Stimulated activated CD4-positive, alpha-beta T cell treated with anti-CD3 and anti-CD28 coated beads, Interleukin-4, amount 100 ng/mL, for 4 hours (primary cell): ENCODE measurements around the gene FGGY.
"Not testable (repeated sequence)": the region's sequence is repeated elsewhere in the genome, so short reads cannot be mapped to it uniquely, and the experiment has no call there.

Source experiments
- DNase-seq, 2 experiments: peaks; one replicate each; pipeline ENCODE4 v3.0.0-alpha.2; 2020

FGGY gene

DNA sequence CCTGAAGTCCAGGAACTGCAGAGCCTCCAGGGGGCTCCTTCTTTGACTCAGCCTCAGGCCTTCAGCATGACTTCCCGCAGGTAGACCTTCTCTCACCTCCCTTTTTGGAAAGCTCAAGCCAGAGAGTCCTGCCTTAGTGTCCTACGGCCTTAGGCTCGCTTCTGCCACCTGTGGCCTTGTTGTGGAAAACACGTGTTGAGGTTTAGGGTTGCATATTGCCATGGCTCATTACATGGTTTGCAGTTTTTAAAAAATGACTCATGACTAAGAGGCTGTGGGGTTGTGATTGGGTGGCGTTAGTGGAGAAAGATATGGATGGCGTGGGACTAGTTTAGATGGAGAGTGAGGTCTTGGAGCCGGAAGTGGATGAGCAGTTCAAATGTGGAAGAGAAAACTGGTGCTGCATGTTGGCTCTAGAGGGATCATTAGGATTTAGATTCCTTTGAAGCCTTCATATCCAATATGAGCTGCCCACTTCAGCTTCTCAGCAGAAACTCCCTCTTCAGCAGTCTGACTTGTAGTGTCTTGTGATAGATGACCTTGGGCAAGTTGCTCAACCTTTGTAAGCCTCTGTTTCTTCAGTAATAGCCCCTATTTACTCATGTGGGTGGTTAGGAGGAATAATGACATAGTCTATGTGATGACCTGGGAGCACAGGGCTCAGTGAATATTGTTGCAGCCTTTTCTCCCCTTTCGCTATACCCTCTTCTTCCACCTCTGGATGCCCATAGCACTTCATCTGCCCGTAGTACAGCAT, 6.5 kb upstream of the FGGY start:
- no peak for DNase-seq

DNA sequence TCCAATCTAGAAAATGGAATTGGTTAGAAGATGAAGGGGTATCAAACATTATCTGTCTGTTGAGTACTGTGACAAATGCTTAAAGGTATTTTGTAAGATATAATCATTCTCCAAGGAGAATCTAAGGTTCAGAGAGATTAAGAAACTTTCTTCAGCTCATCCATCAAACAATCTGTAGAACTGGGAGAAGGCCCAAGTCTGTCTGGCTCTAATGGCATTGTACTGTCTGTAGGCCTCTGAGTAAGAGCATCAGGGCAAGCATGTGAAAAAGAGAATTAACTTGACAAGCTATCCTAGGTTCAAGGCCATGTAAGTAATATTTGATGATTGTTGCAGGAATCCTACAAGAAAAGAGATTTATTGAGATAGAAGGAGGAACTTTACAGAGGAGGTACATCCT, 5.3 kb upstream of the FGGY start:
- no peak for DNase-seq

DNA sequence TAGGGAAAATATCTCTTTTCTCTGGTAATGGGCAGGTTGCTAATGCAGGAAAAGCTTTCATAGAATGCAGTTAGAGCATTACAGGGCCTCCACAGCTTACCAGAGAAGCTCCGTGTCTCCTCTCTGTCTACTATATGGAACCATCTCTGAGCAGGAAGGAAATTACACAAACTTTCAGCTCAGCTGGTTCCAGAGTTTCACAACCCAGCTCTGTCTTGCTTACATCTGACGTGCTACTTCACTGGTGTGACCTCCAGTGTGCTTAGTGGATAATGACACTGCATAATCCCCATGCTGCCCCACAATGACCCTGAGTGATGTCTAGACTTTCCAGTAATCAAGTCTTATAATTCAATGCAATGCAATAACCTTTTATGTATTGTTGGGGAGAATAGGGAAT, 4.3 kb upstream of the FGGY start:
- DNase-seq, result no peak

DNA sequence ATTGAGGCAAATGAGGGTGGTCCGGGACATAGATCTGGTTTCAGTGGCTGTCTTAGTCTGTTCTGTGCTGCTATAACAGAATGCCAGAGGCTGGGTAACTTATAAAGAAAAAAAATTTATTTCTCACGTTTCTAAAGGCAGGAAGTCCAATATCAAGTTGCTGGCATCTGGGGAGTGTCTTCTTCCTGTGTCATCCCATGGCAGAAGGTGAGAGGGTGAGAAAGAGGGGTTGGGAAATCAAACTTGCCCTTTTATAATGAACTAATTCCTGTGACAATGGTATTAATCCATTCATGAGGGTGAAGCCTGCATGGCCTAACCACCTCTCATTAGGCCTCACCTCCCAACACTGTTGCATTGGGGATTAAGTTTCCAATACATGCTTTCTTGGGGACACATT, 3.7 kb upstream of the FGGY start:
- DNase-seq, result no peak

DNA sequence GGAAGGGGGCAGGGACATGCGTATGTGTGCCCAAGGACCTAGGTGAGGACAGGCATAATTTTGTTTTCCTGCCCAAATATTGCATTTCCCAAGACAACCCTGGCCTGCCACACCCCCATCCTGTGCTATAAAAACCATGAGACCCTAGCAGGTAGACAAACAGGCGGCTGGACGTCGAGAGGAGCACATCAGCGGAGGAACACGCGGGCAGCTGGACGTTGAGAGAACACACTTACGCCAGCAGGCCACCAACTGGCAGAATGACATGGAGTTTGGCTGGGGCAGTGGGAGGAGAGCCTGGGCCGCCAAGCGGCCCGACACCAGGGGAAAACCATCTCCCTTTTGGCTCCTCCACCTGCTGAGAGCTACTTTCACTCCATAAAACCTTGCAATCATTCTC, 3.0 kb upstream of the FGGY start:
- DNase-seq, result no peak

DNA sequence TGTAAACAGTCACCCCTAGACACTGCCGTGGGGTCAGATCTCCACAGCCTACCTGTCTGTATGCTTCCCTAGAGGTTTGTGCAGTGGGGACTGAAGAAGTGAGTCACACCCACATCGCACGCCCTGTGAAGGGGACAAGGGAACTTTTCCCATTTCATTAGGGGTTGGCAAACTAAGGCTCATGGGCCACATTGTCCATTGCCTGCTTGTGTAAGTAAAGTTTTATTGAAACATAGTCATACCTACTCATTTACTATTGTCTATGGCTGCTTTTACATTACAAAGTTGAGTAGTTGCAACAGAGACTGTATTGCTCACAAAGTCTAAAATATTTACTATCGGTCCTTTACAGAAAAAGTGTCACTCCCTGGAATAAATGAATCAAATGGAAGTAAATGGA, 2.5 kb upstream of the FGGY start:
- DNase-seq, result no peak

DNA sequence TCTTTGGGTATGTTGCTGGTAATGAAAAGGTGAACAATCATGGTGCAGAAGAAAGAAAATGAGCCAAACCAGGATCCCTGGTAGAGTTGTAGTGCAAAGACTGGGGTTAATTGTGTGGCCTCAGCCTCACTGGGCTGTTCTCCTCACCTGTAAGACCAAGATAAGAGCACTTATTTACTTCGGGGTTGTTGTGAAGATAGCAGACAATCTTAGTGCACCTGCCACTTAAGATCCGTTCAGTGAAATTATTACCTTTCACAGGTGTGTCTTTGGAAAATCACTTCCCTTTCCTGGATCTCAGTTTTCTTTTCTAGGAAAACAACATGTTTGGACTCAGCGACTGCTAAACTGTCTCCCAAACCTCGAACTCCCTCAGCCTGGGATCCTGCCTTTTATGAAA, 1.3 kb upstream of the FGGY start:
- DNase-seq, result no peak

DNA sequence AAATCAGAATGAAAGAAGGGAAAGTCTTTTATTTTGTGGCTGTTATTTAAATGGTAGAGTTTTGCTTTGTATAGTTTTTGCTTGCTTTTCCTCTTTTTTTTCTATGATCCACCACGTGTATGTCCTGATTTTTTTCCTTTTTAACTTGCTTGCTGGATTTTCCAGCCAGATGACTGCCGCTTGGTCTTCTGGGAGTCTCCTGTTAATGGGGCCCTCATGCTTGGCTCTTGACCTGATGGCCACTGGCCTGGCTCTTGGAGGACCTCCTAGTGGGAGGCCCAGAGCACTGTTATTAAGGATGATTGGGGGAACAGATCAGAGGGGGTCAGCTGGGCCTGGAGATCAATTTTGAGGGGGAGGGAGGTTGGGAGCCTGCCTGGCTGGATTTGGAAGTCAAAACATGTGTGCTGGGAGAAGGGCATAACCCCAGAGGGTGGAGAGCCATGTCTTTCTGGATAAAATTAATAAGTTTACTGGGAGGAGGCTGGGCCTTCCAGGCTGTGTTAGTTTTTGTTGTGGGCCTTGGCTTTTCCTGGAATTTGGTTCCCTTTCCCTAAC, 1.2 kb downstream of the FGGY start:
- no peak for DNase-seq

DNA sequence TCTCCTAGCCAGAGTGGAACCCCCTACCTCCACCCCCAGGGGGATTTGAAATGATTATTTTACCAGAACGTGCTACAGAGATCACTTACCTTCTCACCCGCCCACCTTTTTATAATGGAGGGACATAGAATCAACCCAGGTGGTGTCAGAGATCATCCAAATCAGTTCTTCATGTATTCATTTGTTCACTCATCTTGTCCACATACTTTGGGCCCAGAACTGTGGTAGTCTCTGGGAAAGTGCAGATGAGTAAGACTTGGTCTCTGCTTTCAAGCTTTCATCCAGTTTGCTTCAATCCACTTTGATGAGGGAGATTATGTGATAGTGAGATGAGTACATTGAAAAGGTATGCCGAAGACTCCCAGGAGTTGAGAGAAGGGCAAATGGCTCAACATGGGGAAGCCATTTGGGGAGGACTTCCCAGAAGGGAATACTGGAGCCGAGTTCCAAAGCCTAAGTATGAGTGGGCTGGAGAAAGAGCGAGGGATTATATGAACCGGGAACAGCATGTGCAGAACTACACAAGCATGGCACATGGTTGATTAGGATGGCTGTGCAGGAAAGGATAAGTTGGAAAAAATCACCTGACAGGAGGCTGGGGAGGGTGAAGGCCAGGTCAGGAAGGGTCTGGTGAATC, 1.9 kb downstream of the FGGY start:
- no peak for DNase-seq

DNA sequence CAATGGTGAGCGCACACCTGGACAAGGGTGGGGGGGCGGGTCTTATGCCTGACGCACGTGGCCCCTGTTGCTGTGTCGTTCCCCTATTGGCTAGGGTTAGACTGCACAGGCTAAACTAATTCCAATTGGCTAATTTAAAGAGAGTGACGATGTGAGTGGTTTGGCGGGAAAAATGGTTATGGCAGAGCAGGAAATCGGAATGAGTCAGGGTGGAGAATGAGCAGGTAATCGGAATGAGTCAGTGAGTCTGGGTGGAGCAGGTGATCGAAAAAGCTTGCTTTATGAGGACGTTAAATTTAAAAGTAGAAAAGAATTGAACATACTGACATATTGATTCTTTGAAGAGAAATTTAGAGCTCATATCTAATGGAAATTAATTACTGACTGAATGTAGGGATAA, 2.8 kb downstream of the FGGY start:
- not testable (repeated sequence) for DNase-seq

DNA sequence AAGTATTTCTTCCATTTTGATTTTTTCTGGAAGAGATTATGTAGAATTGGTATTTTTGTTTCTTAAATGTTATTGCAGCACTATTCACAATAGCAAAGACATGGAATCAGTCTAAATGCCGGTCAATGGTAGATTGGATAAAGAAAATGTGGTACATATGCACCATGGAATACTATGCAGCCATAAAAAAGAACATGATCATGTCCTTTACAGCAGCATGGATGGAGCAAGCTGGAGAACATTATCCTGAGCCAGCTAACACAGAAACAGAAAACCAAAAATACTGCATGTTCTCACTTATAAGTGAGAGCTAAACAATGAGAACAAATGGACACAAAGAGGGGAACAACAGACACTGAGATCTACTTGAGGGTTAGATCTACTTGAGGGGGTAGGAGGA, 5.4 kb downstream of the FGGY start:
- no peak for DNase-seq

DNA sequence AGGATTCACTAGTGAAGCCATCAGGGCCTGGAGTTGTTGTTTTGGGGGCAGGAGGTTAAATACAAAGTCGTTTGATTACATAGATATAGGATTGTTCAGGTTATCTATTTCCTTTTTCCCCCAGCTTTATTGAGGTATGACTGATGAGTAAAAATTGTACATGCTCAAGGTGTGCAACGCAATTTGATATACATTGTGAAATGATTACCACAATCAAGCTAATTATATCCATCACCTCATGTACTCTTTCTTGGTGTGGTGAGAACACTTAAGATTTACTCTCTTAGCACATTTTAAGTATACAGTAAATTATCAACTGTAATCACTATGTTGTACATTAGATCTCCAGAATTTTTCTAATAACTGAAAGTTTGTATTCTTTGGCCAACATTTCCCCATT, 6.0 kb downstream of the FGGY start:
- no peak for DNase-seq

DNA sequence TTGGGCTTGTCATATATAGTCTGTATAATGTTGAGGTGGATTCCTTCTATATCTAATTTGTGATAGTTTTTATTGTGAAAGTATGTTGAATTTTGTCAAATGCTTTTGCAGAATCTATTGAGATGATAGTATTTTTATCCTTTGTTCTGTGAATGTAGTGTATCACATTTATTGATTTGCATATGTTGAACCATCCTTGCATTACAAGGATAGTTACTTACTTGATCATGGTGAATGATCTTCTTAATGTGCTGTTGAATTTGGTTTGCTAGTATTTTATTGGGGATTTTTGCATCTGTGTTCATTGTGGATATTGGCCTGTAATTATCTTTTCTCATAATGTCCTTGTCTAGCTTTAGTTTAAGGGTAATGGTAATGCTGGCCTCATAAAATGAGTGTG, 8.3 kb downstream of the FGGY start:
- DNase-seq, result no peak

DNA sequence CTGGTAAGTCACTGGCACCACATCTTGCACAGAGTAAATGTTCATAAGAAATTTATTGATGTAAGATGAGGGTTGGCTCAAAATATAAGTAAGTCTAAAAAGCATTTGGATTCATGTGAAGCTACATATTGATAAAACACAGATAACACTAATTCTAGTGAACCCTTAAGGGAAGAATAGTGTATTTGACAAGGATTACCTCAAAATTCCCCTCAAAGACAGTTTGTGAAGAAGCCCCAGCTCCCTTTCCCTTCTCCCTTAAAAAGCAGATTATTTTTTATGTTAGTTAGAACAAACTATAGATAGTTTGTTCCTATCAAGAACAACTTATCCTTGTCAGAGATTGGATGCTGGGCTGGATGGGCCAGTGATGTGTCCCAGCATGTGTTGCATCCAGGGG, 10.7 kb downstream of the FGGY start:
- DNase-seq, result no peak

DNA sequence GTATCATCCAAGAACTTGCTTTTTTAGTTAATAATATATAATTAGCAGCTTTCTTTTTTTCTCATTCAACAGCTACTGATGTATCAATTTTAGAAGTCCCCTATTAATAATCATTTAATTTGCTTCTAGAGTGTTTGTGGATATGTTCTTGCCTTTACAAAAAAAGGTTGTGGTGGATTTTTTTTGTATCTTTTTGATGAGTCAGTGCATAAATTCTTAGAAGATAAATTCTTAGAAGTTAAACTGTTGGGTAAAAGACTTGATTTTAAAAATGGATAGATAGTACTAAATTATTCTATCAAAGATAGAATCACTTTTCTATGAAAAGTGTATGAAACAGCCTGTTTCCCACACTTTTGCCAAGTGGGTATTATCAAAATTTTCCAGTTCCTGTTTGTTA, 11.9 kb downstream of the FGGY start:
- no peak for DNase-seq

DNA sequence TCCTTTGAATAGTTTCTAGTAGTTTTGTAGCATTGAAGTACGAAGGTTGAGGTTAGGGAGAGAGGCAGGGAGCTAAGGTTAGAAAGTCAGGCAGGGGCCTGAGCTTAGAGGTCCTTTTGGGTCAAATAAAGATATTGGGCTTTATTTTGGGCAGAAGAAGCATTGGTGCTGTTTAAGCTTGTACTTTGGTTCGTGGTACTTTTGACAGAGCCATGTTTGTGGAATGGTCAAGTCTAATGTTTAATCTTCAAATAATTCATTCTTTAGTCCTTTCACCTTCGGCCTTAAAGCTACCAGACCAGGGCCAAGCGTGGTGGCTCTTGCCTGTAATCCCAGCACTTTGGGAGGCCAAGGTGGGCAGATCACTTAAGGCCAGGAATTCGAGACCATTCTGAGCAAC, 12.5 kb downstream of the FGGY start:
- DNase-seq, result no peak

DNA sequence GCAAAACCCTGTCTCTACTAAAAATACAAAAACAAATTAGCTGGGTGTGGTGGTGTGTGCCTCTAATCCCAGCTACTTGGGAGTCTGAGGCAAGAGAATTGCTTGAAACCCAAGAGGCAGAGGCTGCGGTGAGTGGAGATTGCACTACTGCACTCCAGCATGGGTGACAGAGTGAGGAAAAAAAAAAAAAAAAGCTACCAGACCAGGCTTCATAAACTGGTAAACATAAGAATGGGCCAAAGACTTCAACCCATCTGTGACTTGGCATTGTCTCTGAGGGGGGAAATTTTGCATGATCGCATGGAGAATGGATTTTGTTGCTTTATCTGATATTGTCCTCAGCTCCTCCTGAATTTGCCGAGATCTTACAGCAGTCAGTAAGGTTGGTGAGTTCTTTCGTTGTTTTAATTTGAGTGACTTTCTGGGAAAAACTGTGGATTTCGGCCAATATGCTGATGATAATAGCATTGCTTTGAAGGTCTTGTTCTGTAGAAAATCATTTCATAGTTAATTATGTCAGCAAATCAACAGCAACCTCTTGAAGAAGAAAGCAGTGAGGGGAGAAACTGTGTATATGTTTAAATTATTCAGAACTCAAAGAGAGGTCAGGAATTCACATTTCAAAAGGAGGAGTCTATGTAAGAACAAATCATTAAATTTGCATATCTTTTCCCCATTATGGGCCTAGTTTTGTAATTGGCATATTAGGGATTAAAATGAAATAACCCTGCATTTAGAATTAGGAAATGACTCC, 13.1 kb downstream of the FGGY start:
- no peak for DNase-seq

DNA sequence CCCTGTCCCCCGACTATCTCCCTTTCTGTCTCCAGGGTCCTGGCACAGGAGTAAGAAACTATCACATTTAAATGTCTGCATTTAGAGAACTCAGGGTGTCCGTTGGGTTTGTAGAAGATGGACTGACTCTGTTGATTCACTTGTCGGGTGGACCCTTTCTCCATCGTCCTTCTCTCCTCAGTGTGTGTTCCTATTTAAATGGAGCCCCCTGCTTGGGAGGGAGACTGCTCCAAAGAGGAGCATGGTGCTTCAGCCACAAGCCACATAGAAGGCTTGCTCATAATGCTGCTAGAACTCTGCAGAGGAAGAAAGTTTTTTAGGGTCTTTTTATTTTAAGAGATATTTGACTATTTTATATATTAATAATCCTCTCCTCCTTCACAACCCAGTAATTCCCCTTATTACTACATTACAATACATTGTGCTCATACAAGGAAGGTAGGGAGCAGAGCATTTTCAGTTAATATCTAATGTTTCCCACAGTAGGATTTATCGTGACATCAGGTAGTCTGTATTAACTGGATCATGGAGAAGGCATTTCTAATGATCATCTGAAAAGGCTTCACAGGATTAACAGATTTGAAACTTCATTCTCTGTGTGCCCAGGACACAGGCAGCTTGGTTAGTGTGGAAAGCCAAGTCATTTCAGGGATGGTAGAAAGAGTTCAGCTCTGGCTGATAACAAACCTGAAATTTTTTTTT, 13.8 kb downstream of the FGGY start:
- no peak for DNase-seq

DNA sequence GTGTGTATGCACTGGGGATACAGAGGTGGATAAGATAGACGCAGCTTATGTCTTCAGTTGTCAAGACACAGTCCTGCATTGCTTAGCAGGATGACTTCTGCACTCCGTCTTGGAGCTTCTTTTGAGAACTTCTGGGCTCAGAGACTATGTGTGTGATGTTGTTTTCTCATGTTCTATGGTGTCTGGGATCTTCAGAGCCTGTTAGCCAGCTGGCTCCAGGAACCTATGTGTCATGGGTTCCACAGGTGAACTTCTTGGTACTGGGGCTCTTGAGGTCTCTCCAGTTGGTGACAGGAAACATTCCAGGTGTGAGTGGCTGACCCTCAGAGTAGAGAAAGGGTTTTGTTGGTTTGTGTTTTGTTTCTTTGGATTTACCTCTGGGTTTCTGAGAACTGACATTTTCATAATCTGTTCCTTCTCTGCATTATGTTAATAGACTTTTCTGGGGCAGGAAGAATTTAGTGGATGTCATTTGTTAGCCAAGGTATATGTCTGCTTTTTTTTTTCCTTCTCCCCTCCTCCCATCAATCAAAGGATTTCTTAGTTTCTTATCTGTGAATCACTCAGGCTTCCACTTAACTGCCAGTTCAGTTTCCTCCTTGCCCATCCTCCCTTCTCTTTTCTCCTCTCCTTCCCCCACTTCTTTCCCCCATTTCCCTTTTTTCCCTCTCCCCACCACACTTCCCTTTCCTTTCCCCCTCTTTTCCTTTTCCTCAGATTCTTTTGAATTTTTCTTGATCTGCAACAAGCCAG, 18.1 kb downstream of the FGGY start:
- DNase-seq, result no peak

DNA sequence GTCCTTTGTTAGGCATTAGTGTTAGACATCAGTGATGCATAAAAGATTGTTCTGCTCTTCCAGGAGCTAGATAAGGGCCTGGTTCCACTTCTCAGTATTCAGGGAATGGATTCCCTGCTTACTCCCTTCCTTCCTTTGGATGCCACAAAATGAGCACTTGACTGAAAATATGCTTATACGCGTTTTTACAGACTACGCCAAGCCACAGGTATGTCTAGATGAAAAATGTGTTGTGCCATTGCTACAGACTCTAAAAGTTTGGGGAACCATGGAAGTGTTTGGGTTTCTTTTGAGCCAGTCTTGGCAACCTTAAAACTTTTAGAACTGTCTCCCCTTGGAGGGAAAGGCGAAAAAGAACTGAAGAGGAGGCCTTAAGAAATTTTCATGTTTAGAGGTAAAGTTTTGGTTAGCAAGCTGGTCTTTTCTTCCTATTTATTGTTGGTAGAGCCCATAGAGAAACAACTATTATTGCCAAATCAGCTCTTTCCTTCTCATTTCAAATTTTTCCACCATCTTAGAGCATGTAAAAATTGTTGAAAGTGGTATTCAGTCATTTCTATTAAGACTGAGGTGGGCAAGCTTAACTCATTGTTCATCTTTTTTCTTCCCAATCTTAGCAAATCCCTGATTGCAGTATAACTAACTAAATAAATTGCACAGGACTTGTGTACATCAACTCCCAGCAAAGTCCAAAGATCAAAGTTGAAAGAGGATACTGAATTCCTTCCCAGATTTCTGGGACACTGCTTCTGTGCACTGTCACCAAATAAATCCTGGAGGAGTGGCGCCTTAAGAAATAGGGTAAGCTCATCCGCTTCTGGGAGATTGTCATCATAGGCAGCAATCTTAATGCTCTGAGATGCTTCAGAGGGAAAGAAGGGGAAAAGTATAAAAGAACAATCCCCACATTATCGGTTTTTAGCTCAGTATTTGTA, 18.9 kb downstream of the FGGY start:
- DNase-seq, result no peak

DNA sequence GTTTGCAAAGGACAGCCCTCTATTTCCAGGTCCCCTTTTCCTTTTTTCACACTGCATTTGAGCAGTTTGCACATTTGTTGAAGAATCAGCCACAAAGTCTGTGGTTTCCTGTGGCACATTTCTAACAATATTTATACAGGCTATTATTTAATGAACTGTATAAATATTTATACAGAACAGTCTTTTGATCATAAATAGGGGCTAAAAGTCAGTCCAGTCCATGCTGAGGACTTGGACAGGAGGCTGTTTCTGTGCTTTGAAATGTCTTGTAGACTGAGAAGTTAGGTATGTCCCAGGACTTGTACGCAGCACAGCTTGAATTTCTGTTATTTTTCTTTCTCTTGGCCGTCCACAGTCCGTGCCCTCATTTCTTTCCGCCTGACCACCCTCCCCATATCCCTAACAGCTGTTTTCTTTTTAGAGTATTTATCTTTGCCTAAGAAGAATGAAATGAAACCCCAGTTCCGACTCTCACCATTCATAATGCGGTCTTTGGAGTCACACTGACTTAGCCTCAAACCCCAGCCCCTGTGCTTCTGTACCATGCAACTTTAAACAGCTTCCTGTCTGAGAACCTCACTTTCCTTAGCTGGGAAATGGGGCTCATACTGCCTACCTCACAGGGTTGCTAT, 19.7 kb downstream of the FGGY start:
- DNase-seq, result no peak
